ENCODE measurements around the gene KLHL41. TPM values are rescaled to one million over a fixed set of nuclear protein-coding genes. Genes with fewer than 3 reads are reported as not detected.
"Not testable (repeated sequence)": the region's sequence is repeated elsewhere in the genome, so short reads cannot be mapped to it uniquely, and the experiment has no call there.

The KLHL41 gene
- total RNA-seq, 2 donors from 2014 or later: 0.37 to 0.61 TPM

GRCh38 chr2:169562519-169562918, 53.0 kb downstream of the KLHL41 start:
- TF ChIP-seq, protein P1, sequence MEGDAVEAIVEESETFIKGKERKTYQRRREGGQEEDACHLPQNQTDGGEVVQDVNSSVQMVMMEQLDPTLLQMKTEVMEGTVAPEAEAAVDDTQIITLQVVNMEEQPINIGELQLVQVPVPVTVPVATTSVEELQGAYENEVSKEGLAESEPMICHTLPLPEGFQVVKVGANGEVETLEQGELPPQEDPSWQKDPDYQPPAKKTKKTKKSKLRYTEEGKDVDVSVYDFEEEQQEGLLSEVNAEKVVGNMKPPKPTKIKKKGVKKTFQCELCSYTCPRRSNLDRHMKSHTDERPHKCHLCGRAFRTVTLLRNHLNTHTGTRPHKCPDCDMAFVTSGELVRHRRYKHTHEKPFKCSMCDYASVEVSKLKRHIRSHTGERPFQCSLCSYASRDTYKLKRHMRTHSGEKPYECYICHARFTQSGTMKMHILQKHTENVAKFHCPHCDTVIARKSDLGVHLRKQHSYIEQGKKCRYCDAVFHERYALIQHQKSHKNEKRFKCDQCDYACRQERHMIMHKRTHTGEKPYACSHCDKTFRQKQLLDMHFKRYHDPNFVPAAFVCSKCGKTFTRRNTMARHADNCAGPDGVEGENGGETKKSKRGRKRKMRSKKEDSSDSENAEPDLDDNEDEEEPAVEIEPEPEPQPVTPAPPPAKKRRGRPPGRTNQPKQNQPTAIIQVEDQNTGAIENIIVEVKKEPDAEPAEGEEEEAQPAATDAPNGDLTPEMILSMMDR (IDR thresholded peaks at IDR 0.05): no peak
- H3K36me3 ChIP-seq: no peaks in the 10 kb centered on the region
- DNase-seq: no peak
- intact Hi-C loops (cut with DNase I): loop anchor here (10.0 kb wide), 1 partner anchor 98 kb away; no protein-coding TSS in a partner anchor
- H3K4me3 ChIP-seq: no peak overlapping the region
- H3K9ac ChIP-seq (ENCODE audit: low read depth in 2 of 2, low read length in 2 of 2): no peak overlapping the region
- H3K9me3 ChIP-seq: no peaks in the 10 kb centered on the region
- H3K4me1 ChIP-seq: no peaks in the 10 kb centered on the region
- no peak overlapping the region for H3K27ac ChIP-seq
- no peaks in the 10 kb centered on the region for H3K27me3 ChIP-seq

GRCh38 chr2:169565686-169566085, 56.2 kb downstream of the KLHL41 start:
- intact Hi-C loops (cut with DNase I): loop anchor here (10.0 kb wide), 1 partner anchor 101 kb away; no protein-coding TSS in a partner anchor
- no peaks in the 10 kb centered on the region for H3K36me3 ChIP-seq
- no peak overlapping the region for H3K27ac ChIP-seq
- no peaks in the 10 kb centered on the region for H3K4me1 ChIP-seq
- no peaks in the 10 kb centered on the region for H3K27me3 ChIP-seq
- H3K9me3 ChIP-seq: no peaks in the 10 kb centered on the region
- no peak for DNase-seq
- no peak overlapping the region for H3K9ac ChIP-seq (ENCODE audit: low read depth in 2 of 2, low read length in 2 of 2)
- TF ChIP-seq, protein P1 (IDR thresholded peaks at IDR 0.05): no peak
- H3K4me3 ChIP-seq: no peak overlapping the region

DNA sequence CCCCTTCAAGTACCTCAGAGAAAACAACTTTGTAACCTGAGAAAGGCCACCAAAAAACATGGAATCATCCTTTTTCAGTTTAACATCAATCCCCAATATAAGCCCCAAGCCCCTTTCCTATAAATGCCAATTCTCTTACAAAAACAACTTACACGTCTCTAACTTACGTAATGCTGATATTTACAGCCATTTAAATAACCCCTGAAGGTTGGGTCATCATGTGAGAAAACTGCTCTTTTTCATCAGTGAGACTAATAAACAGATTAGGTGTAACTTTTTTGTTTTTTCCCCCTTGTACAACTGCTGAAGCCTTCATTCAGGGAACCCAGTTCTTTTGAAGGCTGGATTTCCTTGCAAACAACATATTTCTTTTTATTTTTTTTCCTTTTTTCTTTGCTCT, 60.4 kb downstream of the KLHL41 start:
- intact Hi-C loops (cut with DNase I): loop anchor here (10.0 kb wide), 1 partner anchor 105 kb away; no protein-coding TSS in a partner anchor
- TF ChIP-seq, protein P1 (IDR thresholded peaks at IDR 0.05): no peak
- H3K4me1 ChIP-seq: peaks cover 6% of the 10 kb centered on the region

DNA sequence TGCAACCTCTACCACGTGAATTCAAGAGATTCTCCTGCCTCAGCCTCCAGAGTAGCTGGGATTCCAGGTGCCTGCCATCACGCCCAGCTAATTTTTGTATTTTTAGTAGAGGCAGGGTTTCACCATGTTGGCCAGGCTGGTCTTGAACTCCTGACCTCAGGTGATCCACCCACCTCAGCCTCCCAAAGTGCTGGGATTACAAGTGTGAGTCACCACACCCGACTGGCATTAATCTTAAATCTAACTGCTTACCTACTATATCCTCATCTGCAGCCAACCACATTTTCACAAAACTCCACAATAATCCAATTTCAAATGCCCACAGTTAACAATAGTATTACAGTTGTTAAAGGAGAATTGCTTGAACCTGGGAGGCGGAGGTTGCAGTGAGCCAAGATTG, 61.2 kb downstream of the KLHL41 start:
- intact Hi-C loops (cut with DNase I); H3K9ac ChIP-seq (ENCODE audit: low read depth in 2 of 2, low read length in 2 of 2): not testable (repeated sequence)

More for the DNA sequence above, 60.4 kb downstream of the KLHL41 start:
- Histone ChIP-seq H3K9me3 (no peaks in the 10 kb centered on the region), H3K27me3 (no peaks in the 10 kb centered on the region), H3K4me3 (no peak overlapping the region), H3K27ac (no peak overlapping the region), H3K36me3 (no peaks in the 10 kb centered on the region), H3K9ac (ENCODE audit: low read depth in 2 of 2, low read length in 2 of 2) (no peak overlapping the region)
- DNase-seq: no peak

GRCh38 chr2:169571571-169571970, 62.1 kb downstream of the KLHL41 start:
- no peak for DNase-seq
- TF ChIP-seq, protein P1 (IDR thresholded peaks at IDR 0.05): no peak
- Histone ChIP-seq H3K36me3 (no peaks in the 10 kb centered on the region), H3K27ac (no peak overlapping the region), H3K4me3 (no peak overlapping the region), H3K9me3 (no peaks in the 10 kb centered on the region), H3K27me3 (no peaks in the 10 kb centered on the region), H3K9ac (ENCODE audit: low read depth in 2 of 2, low read length in 2 of 2) (no peak overlapping the region), H3K4me1 (peaks cover 6% of the 10 kb centered on the region)
- intact Hi-C loops (cut with DNase I): no loop called here

More for the DNA sequence above, 61.2 kb downstream of the KLHL41 start:
- not testable (repeated sequence) for H3K27me3 ChIP-seq, H3K9me3 ChIP-seq, DNase-seq, H3K4me3 ChIP-seq, H3K36me3 ChIP-seq, H3K27ac ChIP-seq, H3K4me1 ChIP-seq

DNA sequence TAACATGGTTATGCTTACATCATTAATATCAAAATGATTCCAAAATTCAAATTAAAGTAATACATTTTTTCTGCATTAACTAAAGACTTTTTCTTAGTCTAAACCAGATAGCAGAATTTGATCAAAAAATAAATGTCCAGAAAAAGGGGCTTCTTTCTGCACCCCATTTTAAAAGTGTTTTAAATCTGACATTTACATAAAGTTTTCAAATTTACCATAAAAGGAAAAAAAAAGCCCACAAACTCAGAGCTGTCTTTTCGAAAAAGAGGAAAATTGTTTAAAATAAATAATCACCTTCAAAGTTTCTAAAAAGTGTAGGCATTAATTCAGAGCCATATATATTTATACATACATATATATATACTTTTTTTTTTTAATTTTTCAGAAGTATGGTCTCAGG, 62.7 kb downstream of the KLHL41 start:
- DNase-seq: no peak
- TF ChIP-seq, protein P1 (IDR thresholded peaks at IDR 0.05): no peak
- intact Hi-C loops (cut with DNase I): no loop called here
- no peaks in the 10 kb centered on the region for H3K9me3 ChIP-seq
- no peak overlapping the region for H3K27ac ChIP-seq
- no peaks in the 10 kb centered on the region for H3K36me3 ChIP-seq
- no peaks in the 10 kb centered on the region for H3K27me3 ChIP-seq
- peaks cover 6% of the 10 kb centered on the region for H3K4me1 ChIP-seq
- no peak overlapping the region for H3K9ac ChIP-seq (ENCODE audit: low read depth in 2 of 2, low read length in 2 of 2)
- H3K4me3 ChIP-seq: no peak overlapping the region

Data from colonic mucosa (tissue), 4 donors.